AG09319 (cell line): ENCODE results near the gene SCLT1.

Experiments
- DNase-seq: peaks from one replicate; pipeline ENCODE4 v3.0.0-alpha.2; 2010; ENCODE audit warnings: low read depth; ENCODE audit errors: extremely low read depth
- CTCF ChIP-seq: IDR thresholded peaks from 2 replicates; pipeline ENCODE4 v1.5.1; 2011; ENCODE audit warnings: low read depth, mild to moderate bottlenecking, inconsistent platforms, low read length, moderate library complexity

SCLT1 gene

GRCh38 chr4:128958194-128958593, 135.1 kb downstream of the SCLT1 start:
- no peak for DNase-seq
- TF ChIP-seq CTCF = no peak

GRCh38 chr4:128957459-128957858, 135.9 kb downstream of the SCLT1 start:
- no peak for DNase-seq
- no peak for TF ChIP-seq CTCF

GRCh38 chr4:128955751-128956150, 137.6 kb downstream of the SCLT1 start:
- DNase-seq = no peak
- no peak for TF ChIP-seq CTCF

- DNase-seq = no peak
- TF ChIP-seq CTCF = no peak
Observed at GRCh38 chr4:128954941-128955340, 138.4 kb downstream of the SCLT1 start.

GRCh38 chr4:128951316-128951715, 142.0 kb downstream of the SCLT1 start:
- DNase-seq = no peak
- no peak for TF ChIP-seq CTCF

GRCh38 chr4:128950796-128951195, 142.5 kb downstream of the SCLT1 start:
- TF ChIP-seq CTCF = no peak
- no peak for DNase-seq

GRCh38 chr4:128946916-128947315, 146.4 kb downstream of the SCLT1 start:
- no peak for DNase-seq
- no peak for TF ChIP-seq CTCF
